Loucy (cell line): ENCODE results near the gene ANKRD6.

ENCODE experiments used
- CTCF ChIP-seq: fragments of 200-600 bp; sonication (generic); conservative IDR thresholded peaks from 2 replicates; pipeline ENCODE4 v1.5.1; 2014; ENCODE audit warnings: mild to moderate bottlenecking, antibody characterized with exemption, low read length
- EZH2phosphoT487 ChIP-seq: fragments of 200-600 bp; IDR thresholded peaks from 2 replicates; pipeline ENCODE4 v1.6.1; 2018; ENCODE audit warnings: antibody characterized with exemption, mild to moderate bottlenecking, moderate library complexity, borderline replicate concordance

- TF ChIP-seq CTCF (no peak), EZH2phosphoT487 (no peak)
Observed at GRCh38 chr6:89680150-89680549, 247.2 kb downstream of the ANKRD6 start.
